ACC112 (cell line): ENCODE data around the gene PLEKHA6.

Experiments used
- H2AFZ ChIP-seq: fragments of 200-600 bp; sonication (generic); one replicate; pipeline ENCODE4 v1.6.0; 2017; ENCODE audit warnings: antibody characterized with exemption, low read length; ENCODE audit not compliant: unreplicated experiment
- H3K27ac ChIP-seq: fragments of 200-600 bp; sonication (generic); 2 replicates; pipeline ENCODE4 v1.5.1; 2014; ENCODE audit warnings: low read depth, mild to moderate bottlenecking, antibody characterized with exemption, low read length, moderate library complexity
- H3K27me3 ChIP-seq: fragments of 200-600 bp; sonication (generic); 2 replicates; pipeline ENCODE4 v1.6.1; 2014; ENCODE audit warnings: mild to moderate bottlenecking, antibody characterized with exemption, low read length, moderate library complexity, mixed read lengths; ENCODE audit not compliant: insufficient read depth
- H3K36me3 ChIP-seq: fragments of 200-600 bp; sonication (generic); 2 replicates; pipeline ENCODE4 v1.6.1; 2016; ENCODE audit warnings: mild to moderate bottlenecking, antibody characterized with exemption, low read length, moderate library complexity, mixed read lengths; ENCODE audit not compliant: insufficient read depth
- H3K4me1 ChIP-seq: fragments of 200-600 bp; sonication (generic); one replicate; pipeline ENCODE4 v1.6.1; 2016; ENCODE audit warnings: low read length, mixed read lengths; ENCODE audit not compliant: insufficient read depth, unreplicated experiment, control insufficient read depth
- H3K4me3 ChIP-seq: fragments of 200-600 bp; sonication (generic); 2 replicates; pipeline ENCODE4 v1.5.1; 2014; ENCODE audit warnings: mild to moderate bottlenecking, low read depth, low read length
- H3K79me2 ChIP-seq: fragments of 200-600 bp; sonication (generic); one replicate; pipeline ENCODE4 v1.6.0; 2016; ENCODE audit warnings: low read length; ENCODE audit not compliant: control insufficient read depth, unreplicated experiment, insufficient read depth

PLEKHA6 gene

GRCh38 chr1:204359474-204360255 is at the start of gene PLEKHA6:
Gene PLEKHA6, minus strand, starts transcription at chr1:204359929. Its CDS starts 86,202 bp downstream, at chr1:204273727.
- Histone ChIP-seq H3K4me1 (peaks cover 3% of the 10 kb centered on the region), H3K27me3 (peaks cover 7% of the 10 kb centered on the region; the same call in 1 of the 2 replicates), H3K36me3 (no peaks in the 10 kb centered on the region), H3K4me3 (no peak within 1 kb of the TSS), H3K79me2 (no peaks in the 10 kb centered on the region), H3K27ac (no peak within 1 kb of the TSS), H2AFZ (no peak within 1 kb of the TSS)

- Histone ChIP-seq H3K79me2 (peaks cover 75% of the 10 kb centered on the region), H3K4me1 (peaks cover 11% of the 10 kb centered on the region), H3K36me3 (peaks cover 51% of the 10 kb centered on the region), H2AFZ (no peak overlapping the region), H3K27ac (peak overlapping the region; percentile 98; the same call in 1 of the 2 replicates), H3K4me3 (peak overlapping the region; percentile 99), H3K27me3 (no peaks in the 10 kb centered on the region)
Observed at GRCh38 chr1:204409123-204409522, 49.4 kb upstream of the PLEKHA6 start.

- peak overlapping the region; percentile 99 for H3K4me3 ChIP-seq
- H3K36me3 ChIP-seq, result peaks cover 52% of the 10 kb centered on the region
- peaks cover 11% of the 10 kb centered on the region for H3K4me1 ChIP-seq
- no peak overlapping the region for H2AFZ ChIP-seq
- H3K27ac ChIP-seq, result no peak overlapping the region
- H3K27me3 ChIP-seq, result no peaks in the 10 kb centered on the region
- H3K79me2 ChIP-seq, result peaks cover 80% of the 10 kb centered on the region
Observed at GRCh38 chr1:204408602-204409001, 48.9 kb upstream of the PLEKHA6 start.

GRCh38 chr1:204408074-204408507 is 48.4 kb upstream of the PLEKHA6 start:
- no peaks in the 10 kb centered on the region for H3K27me3 ChIP-seq
- no peak overlapping the region for H2AFZ ChIP-seq
- peaks cover 11% of the 10 kb centered on the region for H3K4me1 ChIP-seq
- peaks cover 83% of the 10 kb centered on the region for H3K79me2 ChIP-seq
- H3K36me3 ChIP-seq, result peaks cover 55% of the 10 kb centered on the region
- H3K4me3 ChIP-seq, result peak overlapping the region; percentile 99
- no peak overlapping the region for H3K27ac ChIP-seq

- Histone ChIP-seq H3K27ac (no peak overlapping the region), H3K79me2 (peaks cover 85% of the 10 kb centered on the region), H3K4me3 (peak overlapping the region; percentile 99), H2AFZ (no peak overlapping the region), H3K36me3 (peaks cover 55% of the 10 kb centered on the region), H3K4me1 (peaks cover 11% of the 10 kb centered on the region), H3K27me3 (no peaks in the 10 kb centered on the region)
Observed at GRCh38 chr1:204407295-204407971, 47.7 kb upstream of the PLEKHA6 start.

GRCh38 chr1:204406621-204407020 is 46.9 kb upstream of the PLEKHA6 start:
- no peaks in the 10 kb centered on the region for H3K27me3 ChIP-seq
- H3K4me1 ChIP-seq, result peaks cover 11% of the 10 kb centered on the region
- H3K36me3 ChIP-seq, result peaks cover 55% of the 10 kb centered on the region
- H3K4me3 ChIP-seq, result peak overlapping the region; percentile 99
- no peak overlapping the region for H2AFZ ChIP-seq
- no peak overlapping the region for H3K27ac ChIP-seq
- H3K79me2 ChIP-seq, result peaks cover 89% of the 10 kb centered on the region

GRCh38 chr1:204405988-204406387 is 46.3 kb upstream of the PLEKHA6 start:
- peaks cover 85% of the 10 kb centered on the region for H3K79me2 ChIP-seq

GRCh38 chr1:204404629-204405028 is 44.9 kb upstream of the PLEKHA6 start:
- Histone ChIP-seq H2AFZ (no peak overlapping the region), H3K4me1 (peaks cover 11% of the 10 kb centered on the region), H3K79me2 (peaks cover 71% of the 10 kb centered on the region), H3K27ac (no peak overlapping the region), H3K36me3 (peaks cover 44% of the 10 kb centered on the region), H3K27me3 (no peaks in the 10 kb centered on the region), H3K4me3 (no peak overlapping the region)

More at GRCh38 chr1:204405988-204406387, 46.3 kb upstream of the PLEKHA6 start:
- H3K27me3 ChIP-seq, result no peaks in the 10 kb centered on the region
- H3K27ac ChIP-seq, result no peak overlapping the region
- no peak overlapping the region for H2AFZ ChIP-seq
- H3K4me1 ChIP-seq, result peaks cover 11% of the 10 kb centered on the region
- H3K36me3 ChIP-seq, result peaks cover 55% of the 10 kb centered on the region
- H3K4me3 ChIP-seq, result peak overlapping the region; percentile 99

GRCh38 chr1:204402391-204402790 is 42.7 kb upstream of the PLEKHA6 start:
- peaks cover 28% of the 10 kb centered on the region for H3K36me3 ChIP-seq
- H2AFZ ChIP-seq, result no peak overlapping the region
- no peak overlapping the region for H3K4me3 ChIP-seq
- H3K27me3 ChIP-seq, result no peaks in the 10 kb centered on the region
- peaks cover 49% of the 10 kb centered on the region for H3K79me2 ChIP-seq
- H3K27ac ChIP-seq, result no peak overlapping the region
- H3K4me1 ChIP-seq, result peaks cover 11% of the 10 kb centered on the region

- Histone ChIP-seq H2AFZ (no peak overlapping the region), H3K36me3 (peaks cover 24% of the 10 kb centered on the region), H3K4me1 (peaks cover 11% of the 10 kb centered on the region), H3K79me2 (peaks cover 42% of the 10 kb centered on the region), H3K4me3 (no peak overlapping the region), H3K27ac (no peak overlapping the region), H3K27me3 (no peaks in the 10 kb centered on the region)
Observed at GRCh38 chr1:204401730-204402129, 42.0 kb upstream of the PLEKHA6 start.
